Activated gamma-delta T cell treated with anti-CD3 and anti-CD28 coated beads, Interleukin-2, amount 50 U/mL, for 16 hours (primary cell): Measurements from ENCODE around the gene ICOS.

ENCODE experiments used
- DNase-seq: peaks from one replicate; pipeline ENCODE4 v3.0.0-alpha.2; 2020; ENCODE audit warnings: low read depth

ICOS gene

GRCh38 chr2:203936535-203936934 lies at the start of gene ICOS:
TSS of gene ICOS (plus strand) at chr2:203936763. CDS start at chr2:203936815, 52 bp downstream.
- peak; percentile 19 for DNase-seq

GRCh38 chr2:203887677-203888076 lies 48.9 kb upstream of the ICOS start:
- DNase-seq = no peak

GRCh38 chr2:203889542-203889941 lies 47.0 kb upstream of the ICOS start:
- DNase-seq = no peak

GRCh38 chr2:203889944-203890343 lies 46.6 kb upstream of the ICOS start:
- DNase-seq = no peak

- DNase-seq = no peak
Observed at GRCh38 chr2:203890733-203891132, 45.8 kb upstream of the ICOS start.

- DNase-seq = no peak
Observed at GRCh38 chr2:203891474-203891873, 45.1 kb upstream of the ICOS start.

GRCh38 chr2:203892207-203892606 lies 44.4 kb upstream of the ICOS start:
- no peak for DNase-seq

GRCh38 chr2:203893401-203893800 lies 43.2 kb upstream of the ICOS start:
- no peak for DNase-seq

- no peak for DNase-seq
Observed at GRCh38 chr2:203893840-203894239, 42.7 kb upstream of the ICOS start.

- DNase-seq = no peak
Observed at GRCh38 chr2:203894262-203894661, 42.3 kb upstream of the ICOS start.

GRCh38 chr2:203897544-203897943 lies 39.0 kb upstream of the ICOS start:
- DNase-seq = no peak

- DNase-seq = no peak
Observed at GRCh38 chr2:203898657-203899056, 37.9 kb upstream of the ICOS start.

GRCh38 chr2:203900253-203900652 lies 36.3 kb upstream of the ICOS start:
- DNase-seq = no peak

- DNase-seq = no peak
Observed at GRCh38 chr2:203904022-203904421, 32.5 kb upstream of the ICOS start.

- DNase-seq = no peak
Observed at GRCh38 chr2:203905656-203906055, 30.9 kb upstream of the ICOS start.

- no peak for DNase-seq
Observed at GRCh38 chr2:203908066-203908796, 28.3 kb upstream of the ICOS start.

GRCh38 chr2:203908797-203909185 lies 27.8 kb upstream of the ICOS start:
- no peak for DNase-seq

GRCh38 chr2:203909261-203909967 lies 27.1 kb upstream of the ICOS start:
- DNase-seq = no peak

GRCh38 chr2:203909974-203910373 lies 26.6 kb upstream of the ICOS start:
- no peak for DNase-seq

GRCh38 chr2:203913947-203914346 lies 22.6 kb upstream of the ICOS start:
- DNase-seq = no peak

- no peak for DNase-seq
Observed at GRCh38 chr2:203914546-203915182, 21.9 kb upstream of the ICOS start.

- no peak for DNase-seq
Observed at GRCh38 chr2:203915256-203915655, 21.3 kb upstream of the ICOS start.

- no peak for DNase-seq
Observed at GRCh38 chr2:203916756-203917155, 19.8 kb upstream of the ICOS start.
